HCT116 (cell line): ENCODE results near the gene MEIKIN. TPM values are rescaled to one million over a fixed set of nuclear protein-coding genes. Genes with fewer than 3 reads are reported as not detected.

Experiments
- ATAC-seq: fragments of 200-7000 bp; cut with Tn5 transposase; 2 replicates; pipeline ENCODE4 v1.9.1; 2020; ENCODE audit warnings: mild to moderate bottlenecking, moderate library complexity
- BruUV-seq: library from RNA; stranded (reverse); fragments of 400-500 nt; replicated peaks from 2 replicates; lab custom pipeline; 2021; lab: Mats Ljungman, UMichigan
- CTCF ChIA-PET: fragments of 300-600 bp; sonication (Branson Sonifier 250); formaldehyde crosslinking; loops from one replicate; lab custom pipeline; 2021; ENCODE audit warnings: antibody characterized with exemption; lab: Charles Lee
- POLR2A ChIA-PET: fragments of 300-600, 350-600 bp; sonication (Branson Sonifier 250); formaldehyde crosslinking; loops from one replicate; lab custom pipeline; 2021; ENCODE audit warnings: antibody characterized with exemption; lab: Charles Lee
- RAD21 ChIA-PET, 2 experiments: fragments of 300-600 bp; sonication (Branson Sonifier 250); formaldehyde crosslinking; loops; one replicate each; lab custom pipeline; 2023; ENCODE audit warnings: low total read pairs in 2 of 2; ENCODE audit not compliant: uncharacterized antibody in 2 of 2, unreplicated experiment in 2 of 2, low non-redundant PET in 1 of 2; lab: Charles Lee
- DNase-seq: peaks from one replicate; pipeline ENCODE4 v3.0.0-alpha.2; 2010; ENCODE audit warnings: low read depth, low spot score
- H2AFZ ChIP-seq: fragments of 200-600 bp; shearing (Covaris generic), sonication (generic); 2 replicates; pipeline ENCODE4 v1.6.1; 2017; ENCODE audit warnings: low read depth, mixed run types, mixed read lengths, antibody characterized with exemption, low read length; ENCODE audit not compliant: poor library complexity, severe bottlenecking
- H3K27ac ChIP-seq: 2 replicates; pipeline ENCODE4 v1.5.1; 2012; ENCODE audit warnings: low read depth, low read length
- H3K27me3 ChIP-seq: fragments of 200-600 bp; sonication (generic); 2 replicates; pipeline ENCODE4 v1.6.1; 2016; ENCODE audit warnings: mixed run types, low read length, mixed read lengths; ENCODE audit not compliant: insufficient read depth
- H3K36me3 ChIP-seq, 2 experiments: fragments of 200-500 bp in 1 of 2; fragments of 200-600 bp in 1 of 2; sonication (Bioruptor generic) in 1 of 2; sonication (generic) in 1 of 2; 2 replicates each; pipeline versions ENCODE4 v1.5.1 to v1.6.1; 2014 to 2016; ENCODE audit warnings: low read length in 2 of 2, inconsistent platforms in 1 of 2, mixed read lengths in 1 of 2, mixed run types in 1 of 2; ENCODE audit not compliant: insufficient read depth in 2 of 2, control insufficient read depth in 1 of 2
- H3K4me1 ChIP-seq, 2 experiments: fragments of 200-600 bp in 1 of 2; sonication (generic) in 1 of 2; 2 replicates each; pipeline versions ENCODE4 v1.5.1 to v1.6.1; 2012 to 2017; ENCODE audit warnings: low read length in 2 of 2, inconsistent platforms in 1 of 2, mild to moderate bottlenecking in 1 of 2, mixed read lengths in 1 of 2, mixed run types in 1 of 2, moderate library complexity in 1 of 2; ENCODE audit not compliant: insufficient read depth in 2 of 2, control insufficient read depth in 1 of 2
- H3K4me2 ChIP-seq: fragments of 200-600 bp; sonication (generic); 2 replicates; pipeline ENCODE4 v1.6.1; 2017; ENCODE audit warnings: mixed run types, low read length, mixed read lengths
- H3K4me3 ChIP-seq, 2 experiments: fragments of 200-600 bp in 1 of 2; sonication (generic) in 1 of 2; replicated peaks in 1 of 2; 2 replicates each; pipeline ENCODE4 v1.5.1; 2011 to 2016; ENCODE audit warnings: low read length in 2 of 2, control low read depth in 1 of 2, low read depth in 1 of 2, mild to moderate bottlenecking in 1 of 2, mixed read lengths in 1 of 2, mixed run types in 1 of 2
- H3K79me2 ChIP-seq: fragments of 200-600 bp; sonication (generic); 2 replicates; pipeline ENCODE4 v1.6.1; 2017; ENCODE audit warnings: mild to moderate bottlenecking, mixed run types, low read length, moderate library complexity, mixed read lengths; ENCODE audit not compliant: insufficient read depth
- H3K9ac ChIP-seq: fragments of 200-600 bp; sonication (generic); 2 replicates; pipeline ENCODE4 v1.6.1; 2016; ENCODE audit warnings: low read length, mixed read lengths
- H3K9me2 ChIP-seq: fragments of 200-600 bp; sonication (generic), shearing (Covaris generic); 2 replicates; pipeline ENCODE4 v1.6.1; 2017; ENCODE audit warnings: mixed run types, mild to moderate bottlenecking, moderate library complexity; ENCODE audit not compliant: insufficient read depth
- H3K9me3 ChIP-seq, 2 experiments: fragments of 200-500 bp in 1 of 2; fragments of 200-600 bp in 1 of 2; sonication (Bioruptor generic) in 1 of 2; sonication (generic) in 1 of 2; 2 replicates each; pipeline ENCODE4 v1.6.1; 2014 to 2017; ENCODE audit warnings: low read length in 2 of 2, mixed read lengths in 2 of 2, inconsistent platforms in 1 of 2, low read depth in 1 of 2, mild to moderate bottlenecking in 1 of 2, mixed run types in 1 of 2, moderate library complexity in 1 of 2; ENCODE audit not compliant: control insufficient read depth in 1 of 2, insufficient read depth in 1 of 2
- H4K20me1 ChIP-seq: fragments of 200-600 bp; sonication (generic), shearing (Covaris generic); 2 replicates; pipeline ENCODE4 v1.6.1; 2017; ENCODE audit warnings: mixed run types, mild to moderate bottlenecking, moderate library complexity; ENCODE audit not compliant: insufficient read depth
- ATF3 ChIP-seq: IDR thresholded peaks from 2 replicates; pipeline ENCODE4 v1.6.1; 2012
- ELF1 ChIP-seq: IDR thresholded peaks from 2 replicates; pipeline ENCODE4 v1.6.1; 2012; ENCODE audit warnings: low read depth, borderline replicate concordance
- EZH2phosphoT487 ChIP-seq: fragments of 200-600 bp; IDR thresholded peaks from 2 replicates; pipeline ENCODE4 v1.6.1; 2018; ENCODE audit warnings: antibody characterized with exemption, borderline replicate concordance
- FOSL1 ChIP-seq: IDR thresholded peaks from 2 replicates; pipeline ENCODE4 v1.6.1; 2012; ENCODE audit warnings: low read depth
- JUND ChIP-seq: IDR thresholded peaks from 2 replicates; pipeline ENCODE4 v1.6.1; 2012
- MAX ChIP-seq: IDR thresholded peaks from 2 replicates; pipeline ENCODE4 v1.6.1; 2012
- RAD21 ChIP-seq: IDR thresholded peaks from 2 replicates; pipeline ENCODE4 v1.6.1; 2012; ENCODE audit warnings: low read depth, mild to moderate bottlenecking
- SP1 ChIP-seq: IDR thresholded peaks from 2 replicates; pipeline ENCODE4 v1.6.1; 2012; ENCODE audit warnings: low read depth
- TCF7L2 ChIP-seq: IDR thresholded peaks from 2 replicates; pipeline ENCODE4 v1.7.0; 2011; ENCODE audit warnings: borderline replicate concordance, inconsistent platforms; ENCODE audit not compliant: insufficient read depth, insufficient read length; ENCODE audit errors: extremely low read depth
- ZNF274 ChIP-seq: fragments of 200-500 bp; sonication (Bioruptor generic); IDR thresholded peaks from 2 replicates; pipeline ENCODE4 v1.6.1; 2014; ENCODE audit warnings: mild to moderate bottlenecking, low read depth, low read length, inconsistent platforms
- intact Hi-C: fragments of 100-400 bp; cut with micrococcal nuclease; formaldehyde crosslinking; loops from 2 replicates; pipeline ENCODE4 v1.10.0; 2022
- total RNA-seq: library from RNA; stranded (reverse); gene quantifications from one replicate; pipeline ENCODE4 v1.2.1, GENCODE V29; 2021; ENCODE audit not compliant: unreplicated experiment

Gene MEIKIN
- total RNA-seq, 1 experiment from 2014 or later = not detected

GRCh38 chr5:131984956-131985665 is 39.6 kb upstream of the MEIKIN start (continued):
- TF ChIP-seq ZNF274 (no peak), SP1 (no peak), ELF1 (no peak), ATF3 (no peak), MAX (no peak), JUND (no peak)

GRCh38 chr5:131983244-131983771 is 37.8 kb upstream of the MEIKIN start:
- Histone ChIP-seq H3K4me1 (no peaks in the 10 kb centered on the region), H4K20me1 (no peaks in the 10 kb centered on the region), H3K27me3 (no peaks in the 10 kb centered on the region), H3K79me2 (no peaks in the 10 kb centered on the region), H3K9me3 (no peaks in the 10 kb centered on the region), H3K4me2 (no peak overlapping the region), H3K9me2 (no peaks in the 10 kb centered on the region), H2AFZ (no peak overlapping the region), H3K27ac (no peak overlapping the region), H3K4me3 (no peak overlapping the region), H3K9ac (no peak overlapping the region), H3K36me3 (no peaks in the 10 kb centered on the region)
- TF ChIP-seq FOSL1 = no peak
- DNase-seq = no peak
- ChIA-PET CTCF (no interaction called here), POLR2A (no interaction called here), RAD21 (no interaction called here)
- intact Hi-C loops = no loop called here
- ATAC-seq = no peak
- BruUV-seq = no TSS peak

- TF ChIP-seq RAD21 (no peak), TCF7L2 (no peak), EZH2phosphoT487 (no peak), ATF3 (no peak)
- no peaks in the 10 kb centered on the region for H3K36me3 ChIP-seq
- no peak overlapping the region for H3K4me2 ChIP-seq
- no peaks in the 10 kb centered on the region for H3K79me2 ChIP-seq
- H4K20me1 ChIP-seq = no peaks in the 10 kb centered on the region
- no peaks in the 10 kb centered on the region for H3K9me3 ChIP-seq
- H3K27ac ChIP-seq = no peak overlapping the region
- intact Hi-C loops = no loop called here
- H3K4me3 ChIP-seq = no peak overlapping the region
- H3K9me2 ChIP-seq = no peaks in the 10 kb centered on the region
- H3K4me1 ChIP-seq = no peaks in the 10 kb centered on the region
- no peak overlapping the region for H2AFZ ChIP-seq
- RAD21 ChIA-PET = no interaction called here
- BruUV-seq = no TSS peak
- POLR2A ChIA-PET = no interaction called here
- CTCF ChIA-PET = no interaction called here
- ATAC-seq (no peak), DNase-seq (no peak)
- no peak overlapping the region for H3K9ac ChIP-seq
- no peaks in the 10 kb centered on the region for H3K27me3 ChIP-seq
Observed at GRCh38 chr5:131981516-131981915, 36.1 kb upstream of the MEIKIN start.
